SU-DHL-6 (cell line): ENCODE results near the gene PET117.
"Not testable (repeated sequence)": the region's sequence is repeated elsewhere in the genome, so short reads cannot be mapped to it uniquely, and the experiment has no call there.

ENCODE experiments used
- H2AFZ ChIP-seq: fragments of 200-600 bp; sonication (generic); 2 replicates; pipeline ENCODE4 v1.6.1; 2014; ENCODE audit warnings: low read depth, mild to moderate bottlenecking, moderate library complexity, mixed read lengths, antibody characterized with exemption, low read length; ENCODE audit not compliant: severe bottlenecking
- H3F3A ChIP-seq: fragments of 200-600 bp; shearing (Covaris generic); 2 replicates; pipeline ENCODE4 v1.6.0; 2016; ENCODE audit warnings: antibody characterized with exemption, mild to moderate bottlenecking; ENCODE audit not compliant: insufficient read depth
- H3K27ac ChIP-seq: fragments of 200-600 bp; sonication (generic); 2 replicates; pipeline ENCODE4 v1.5.1; 2016; ENCODE audit warnings: low read depth, mild to moderate bottlenecking, low read length, moderate library complexity, mixed read lengths
- H3K27me3 ChIP-seq: fragments of 200-600 bp; sonication (generic), shearing (Covaris generic); 2 replicates; pipeline ENCODE4 v1.6.0; 2014; ENCODE audit warnings: mild to moderate bottlenecking, low read length
- H3K36me3 ChIP-seq: fragments of 200-600 bp; sonication (generic); 2 replicates; pipeline ENCODE4 v1.6.1; 2014; ENCODE audit warnings: mild to moderate bottlenecking, low read length, mixed read lengths
- H3K4me2 ChIP-seq: fragments of 300-600, 200-600 bp; shearing (Covaris generic), sonication (generic); 2 replicates; pipeline ENCODE4 v1.6.0; 2014; ENCODE audit warnings: low read length, low read depth, mild to moderate bottlenecking; ENCODE audit not compliant: poor library complexity, severe bottlenecking
- H3K4me3 ChIP-seq: fragments of 200-600 bp; sonication (generic); 2 replicates; pipeline ENCODE4 v1.5.1; 2014; ENCODE audit warnings: antibody characterized with exemption, low read length, mild to moderate bottlenecking, mixed read lengths; ENCODE audit not compliant: insufficient read depth, poor library complexity, severe bottlenecking
- H3K79me2 ChIP-seq: fragments of 200-600 bp; sonication (generic); 2 replicates; pipeline ENCODE4 v1.6.1; 2014; ENCODE audit warnings: mild to moderate bottlenecking, low read length, moderate library complexity; ENCODE audit not compliant: insufficient read depth
- H3K9ac ChIP-seq: fragments of 200-600 bp; sonication (generic); 2 replicates; pipeline ENCODE4 v1.7.0; 2014; ENCODE audit warnings: mild to moderate bottlenecking, low read length
- H3K9me2 ChIP-seq: fragments of 200-600 bp; sonication (generic); replicated peaks from 2 replicates; pipeline ENCODE4 v1.6.1; 2014; ENCODE audit warnings: low read length; ENCODE audit not compliant: insufficient read depth
- H3K9me3 ChIP-seq: fragments of 200-600 bp; sonication (generic); 2 replicates; pipeline ENCODE4 v1.6.1; 2014; ENCODE audit warnings: low read length, mixed read lengths; ENCODE audit not compliant: insufficient read depth
- H4K20me1 ChIP-seq: fragments of 200-600 bp; sonication (generic); 2 replicates; pipeline ENCODE4 v1.6.1; 2014; ENCODE audit warnings: low read depth, mild to moderate bottlenecking, antibody characterized with exemption, low read length, moderate library complexity, mixed read lengths
- EZH2phosphoT487 ChIP-seq: fragments of 200-600 bp; sonication (generic), shearing (Covaris generic); conservative IDR thresholded peaks from 2 replicates; pipeline ENCODE4 v1.6.1; 2018; ENCODE audit warnings: mild to moderate bottlenecking, antibody characterized with exemption, low read length, moderate library complexity, mixed read lengths
- TF ChIP-seq, protein P1 (sequence below): fragments of 200-600 bp; sonication (generic); IDR thresholded peaks from one replicate; pipeline ENCODE4 v1.5.1; 2017; ENCODE audit warnings: antibody characterized with exemption, mild to moderate bottlenecking, low read length, moderate library complexity; ENCODE audit not compliant: insufficient read depth, poor library complexity, severe bottlenecking

PET117 gene

GRCh38 chr20:18094191-18094590 lies 43.5 kb upstream of the PET117 start:
- H3K4me3 ChIP-seq: no peak overlapping the region
- no peak overlapping the region for H3K27ac ChIP-seq
- H3K9ac ChIP-seq: no peak overlapping the region
- no peaks in the 10 kb centered on the region for H4K20me1 ChIP-seq
- no peaks in the 10 kb centered on the region for H3K27me3 ChIP-seq
- no peaks in the 10 kb centered on the region for H3K36me3 ChIP-seq
- no peaks in the 10 kb centered on the region for H3K79me2 ChIP-seq
- TF ChIP-seq, protein P1, sequence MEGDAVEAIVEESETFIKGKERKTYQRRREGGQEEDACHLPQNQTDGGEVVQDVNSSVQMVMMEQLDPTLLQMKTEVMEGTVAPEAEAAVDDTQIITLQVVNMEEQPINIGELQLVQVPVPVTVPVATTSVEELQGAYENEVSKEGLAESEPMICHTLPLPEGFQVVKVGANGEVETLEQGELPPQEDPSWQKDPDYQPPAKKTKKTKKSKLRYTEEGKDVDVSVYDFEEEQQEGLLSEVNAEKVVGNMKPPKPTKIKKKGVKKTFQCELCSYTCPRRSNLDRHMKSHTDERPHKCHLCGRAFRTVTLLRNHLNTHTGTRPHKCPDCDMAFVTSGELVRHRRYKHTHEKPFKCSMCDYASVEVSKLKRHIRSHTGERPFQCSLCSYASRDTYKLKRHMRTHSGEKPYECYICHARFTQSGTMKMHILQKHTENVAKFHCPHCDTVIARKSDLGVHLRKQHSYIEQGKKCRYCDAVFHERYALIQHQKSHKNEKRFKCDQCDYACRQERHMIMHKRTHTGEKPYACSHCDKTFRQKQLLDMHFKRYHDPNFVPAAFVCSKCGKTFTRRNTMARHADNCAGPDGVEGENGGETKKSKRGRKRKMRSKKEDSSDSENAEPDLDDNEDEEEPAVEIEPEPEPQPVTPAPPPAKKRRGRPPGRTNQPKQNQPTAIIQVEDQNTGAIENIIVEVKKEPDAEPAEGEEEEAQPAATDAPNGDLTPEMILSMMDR: no peak
- TF ChIP-seq EZH2phosphoT487: no peak
- no peaks in the 10 kb centered on the region for H3K9me3 ChIP-seq
- no peaks in the 10 kb centered on the region for H3F3A ChIP-seq
- H3K9me2 ChIP-seq: no peaks in the 10 kb centered on the region
- H3K4me2 ChIP-seq: no peak overlapping the region
- H2AFZ ChIP-seq: no peak overlapping the region

DNA sequence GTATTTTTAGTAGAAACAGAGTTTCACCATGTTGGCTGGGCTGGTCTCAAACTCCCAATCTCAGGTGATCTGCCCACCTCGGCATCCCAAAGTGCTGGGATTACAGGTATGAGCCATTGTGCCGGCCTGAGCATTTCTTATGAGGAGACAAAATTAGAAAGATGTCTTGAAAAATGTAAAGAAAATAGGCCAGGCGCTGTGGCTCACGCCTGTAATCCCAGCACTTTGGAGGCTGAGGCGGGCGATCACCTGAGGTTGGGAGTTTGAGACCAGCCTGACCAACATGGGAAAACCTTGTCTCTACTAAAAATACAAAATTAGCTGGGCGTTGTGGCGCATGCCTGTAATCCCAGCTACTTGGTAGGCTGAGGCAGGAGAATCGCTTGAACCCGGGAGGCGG lies 37.1 kb upstream of the PET117 start:
- not testable (repeated sequence) for H3K27ac ChIP-seq

DNA sequence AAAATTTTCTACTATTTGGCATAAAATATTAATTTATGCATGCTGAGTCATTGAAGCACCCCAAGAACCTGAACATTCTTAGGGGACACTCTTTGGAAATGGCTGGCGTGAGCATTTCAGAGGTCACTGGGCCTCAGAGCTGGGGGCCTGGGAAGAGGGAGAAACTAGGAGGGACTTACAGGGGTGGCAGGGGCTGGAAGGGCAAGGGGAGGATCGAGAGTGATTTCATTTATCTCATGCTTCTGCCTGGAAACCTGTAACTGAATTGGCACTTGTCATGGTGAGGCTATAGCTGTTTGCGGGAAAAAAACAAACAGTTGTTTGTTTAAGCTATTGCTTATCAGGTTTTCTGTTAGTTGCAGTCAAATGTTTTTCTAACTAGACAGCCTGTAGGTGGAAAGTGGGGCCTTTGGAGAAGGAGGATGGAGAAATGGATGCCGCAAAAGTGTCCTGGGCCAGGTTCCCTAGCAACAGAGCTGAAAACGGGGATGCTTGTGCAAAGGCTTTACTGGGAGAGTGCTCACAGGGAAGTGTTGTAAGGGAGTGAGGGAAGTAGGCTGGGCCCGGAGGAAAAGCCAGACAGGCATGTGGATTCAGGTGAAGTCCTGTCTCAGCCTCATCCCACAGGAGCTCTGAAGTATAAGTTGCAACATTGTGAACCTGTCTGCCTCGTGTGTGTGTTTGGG lies 36.4 kb upstream of the PET117 start:
- no peak overlapping the region for H2AFZ ChIP-seq
- no peak overlapping the region for H3K4me3 ChIP-seq
- no peak overlapping the region for H3K4me2 ChIP-seq
- TF ChIP-seq, protein P1: no peak
- no peaks in the 10 kb centered on the region for H3K27me3 ChIP-seq
- H3K9me3 ChIP-seq: no peaks in the 10 kb centered on the region
- no peaks in the 10 kb centered on the region for H4K20me1 ChIP-seq
- H3F3A ChIP-seq: no peaks in the 10 kb centered on the region
- no peak overlapping the region for H3K9ac ChIP-seq
- H3K9me2 ChIP-seq: no peaks in the 10 kb centered on the region
- H3K79me2 ChIP-seq: no peaks in the 10 kb centered on the region
- H3K27ac ChIP-seq: no peak overlapping the region
- no peaks in the 10 kb centered on the region for H3K36me3 ChIP-seq

More for the DNA sequence above, 37.1 kb upstream of the PET117 start:
- H3K9me3 ChIP-seq, H3K27me3 ChIP-seq, H3K36me3 ChIP-seq, H3K4me2 ChIP-seq, H3K4me3 ChIP-seq, H2AFZ ChIP-seq, H3K9ac ChIP-seq, H3F3A ChIP-seq, H3K9me2 ChIP-seq, H4K20me1 ChIP-seq, H3K79me2 ChIP-seq: not testable (repeated sequence)

DNA sequence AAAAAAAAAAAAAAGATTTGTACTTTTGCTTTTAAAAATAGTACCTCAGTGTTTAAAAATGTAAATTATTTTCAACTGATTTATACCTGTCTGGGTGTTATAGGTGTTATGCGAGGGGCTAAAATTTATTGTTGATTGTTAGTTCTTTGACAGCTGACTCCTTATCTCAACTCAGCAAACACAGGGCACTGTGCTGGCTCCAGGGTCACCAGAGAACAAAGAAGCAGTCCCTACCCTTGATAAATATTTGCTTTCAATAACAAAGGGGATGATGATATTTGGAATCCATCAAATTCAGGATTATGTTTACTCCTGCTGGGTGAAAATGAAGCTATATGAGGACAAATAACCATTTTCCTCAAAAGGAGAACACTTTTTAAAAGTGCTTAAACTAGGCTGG lies 34.2 kb upstream of the PET117 start:
- Histone ChIP-seq H3K36me3 (no peaks in the 10 kb centered on the region), H3K27ac (no peak overlapping the region), H3K4me3 (no peak overlapping the region), H3K79me2 (no peaks in the 10 kb centered on the region), H3K27me3 (no peaks in the 10 kb centered on the region), H3K9me3 (no peaks in the 10 kb centered on the region), H3F3A (no peaks in the 10 kb centered on the region), H2AFZ (no peak overlapping the region), H4K20me1 (no peaks in the 10 kb centered on the region), H3K9ac (no peak overlapping the region), H3K9me2 (no peaks in the 10 kb centered on the region), H3K4me2 (no peak overlapping the region)
- no peak for TF ChIP-seq EZH2phosphoT487
- TF ChIP-seq, protein P1: no peak
